ENCODE measurements around the gene EFEMP2.
A peak's percentile ranks its signal among the peaks of the same experiment; 100 is the strongest.

EFEMP2 gene

DNA sequence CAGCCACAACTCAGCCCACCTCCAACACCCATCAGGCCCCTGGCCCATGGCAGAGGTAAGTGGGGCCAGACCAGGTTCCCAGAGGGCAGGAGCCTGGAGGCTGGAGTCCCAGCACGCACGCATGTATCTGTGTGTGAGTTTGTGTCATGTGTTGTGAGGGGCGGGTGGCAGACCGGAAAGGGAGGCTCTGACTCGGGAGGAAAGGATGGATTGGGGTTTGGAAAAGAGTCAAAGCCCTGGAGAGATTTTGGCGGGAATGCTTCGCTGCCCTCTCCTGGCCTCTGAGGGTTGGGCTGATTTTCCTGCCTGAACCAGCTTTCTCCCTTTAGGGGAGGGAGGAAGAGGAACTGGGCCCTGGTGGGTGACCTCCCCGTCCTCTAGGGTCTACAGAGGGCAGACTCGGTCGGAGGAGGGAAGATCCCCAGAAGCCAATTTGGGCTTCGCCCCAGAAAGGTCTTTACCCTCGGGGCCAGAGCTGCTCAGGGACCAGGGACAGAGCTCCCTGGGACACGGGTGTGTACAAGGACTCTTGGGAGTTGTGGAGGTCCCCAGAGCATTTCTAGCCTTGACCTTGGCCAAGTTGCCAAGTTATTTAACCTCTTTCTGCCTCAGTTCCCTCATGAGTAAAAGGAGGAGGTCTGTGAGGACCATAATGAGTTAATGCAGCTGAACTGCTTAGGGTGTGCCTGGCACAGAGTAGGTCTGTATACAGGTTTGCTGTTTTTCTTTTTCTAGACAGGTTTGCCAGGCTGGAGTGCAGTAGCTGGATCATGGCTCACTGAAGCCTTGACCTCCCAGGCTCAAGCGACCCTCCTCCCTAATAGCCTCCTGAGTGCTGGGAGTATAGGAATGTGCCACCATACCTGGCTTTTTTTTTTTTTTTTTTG, 39.3 kb upstream of the EFEMP2 start:
- H3K27ac Mint-ChIP-seq = no peak overlapping the region
- H3K4me1 Mint-ChIP-seq (ENCODE audit: low read depth) = peaks cover 22% of the 10 kb centered on the region
- H3K9me3 Mint-ChIP-seq = no peaks in the 10 kb centered on the region
- peaks cover 2% of the 10 kb centered on the region for H3K27me3 Mint-ChIP-seq (ENCODE audit: low read depth)
- H3K4me3 Mint-ChIP-seq = no peak overlapping the region
- H3K36me3 Mint-ChIP-seq (ENCODE audit: low read depth) = peaks cover 11% of the 10 kb centered on the region

DNA sequence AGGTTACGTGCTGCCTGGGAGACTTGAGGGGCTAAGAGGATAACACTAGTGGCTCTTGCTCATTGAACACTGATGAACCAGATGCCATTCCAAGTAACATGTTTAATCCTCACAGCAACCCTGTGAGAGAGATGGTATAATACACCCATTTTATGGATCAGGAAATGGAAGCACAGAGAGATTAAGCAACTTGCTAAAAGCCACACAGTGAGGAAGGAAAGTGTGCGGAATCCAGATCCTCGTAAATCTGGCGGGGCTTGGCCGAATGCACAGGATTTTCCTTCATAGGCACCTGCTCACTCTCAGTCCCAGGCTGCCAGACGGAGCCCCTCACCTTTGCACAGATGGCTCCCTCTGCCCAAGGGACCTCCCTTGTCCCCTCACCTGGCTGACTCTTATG, 35.3 kb upstream of the EFEMP2 start:
- Mint-ChIP-seq H3K4me1 (ENCODE audit: low read depth) (peaks cover 9% of the 10 kb centered on the region), H3K4me3 (no peak overlapping the region), H3K36me3 (ENCODE audit: low read depth) (no peaks in the 10 kb centered on the region), H3K27me3 (ENCODE audit: low read depth) (peaks cover 13% of the 10 kb centered on the region), H3K9me3 (no peaks in the 10 kb centered on the region), H3K27ac (no peak overlapping the region)

- no peaks in the 10 kb centered on the region for H3K9me3 Mint-ChIP-seq
These were observed 34.0 kb upstream of the EFEMP2 start for GRCh38 chr11:65906602-65907001.

GRCh38 chr11:65903715-65904114, 31.1 kb upstream of the EFEMP2 start:
- Mint-ChIP-seq H3K9me3 (no peaks in the 10 kb centered on the region), H3K27ac (no peak overlapping the region), H3K4me1 (ENCODE audit: low read depth) (peaks cover 8% of the 10 kb centered on the region), H3K4me3 (no peak overlapping the region), H3K36me3 (ENCODE audit: low read depth) (no peaks in the 10 kb centered on the region), H3K27me3 (ENCODE audit: low read depth) (peaks cover 18% of the 10 kb centered on the region)

More at GRCh38 chr11:65906602-65907001, 34.0 kb upstream of the EFEMP2 start:
- Mint-ChIP-seq H3K4me1 (ENCODE audit: low read depth) (peaks cover 12% of the 10 kb centered on the region), H3K4me3 (no peak overlapping the region), H3K27me3 (ENCODE audit: low read depth) (peaks cover 18% of the 10 kb centered on the region), H3K27ac (no peak overlapping the region), H3K36me3 (ENCODE audit: low read depth) (no peaks in the 10 kb centered on the region)

GRCh38 chr11:65903068-65903481, 30.5 kb upstream of the EFEMP2 start:
- Mint-ChIP-seq H3K4me3 (no peak overlapping the region), H3K27ac (no peak overlapping the region), H3K4me1 (ENCODE audit: low read depth) (peaks cover 10% of the 10 kb centered on the region), H3K9me3 (no peaks in the 10 kb centered on the region), H3K36me3 (ENCODE audit: low read depth) (no peaks in the 10 kb centered on the region), H3K27me3 (ENCODE audit: low read depth) (peaks cover 18% of the 10 kb centered on the region)

- Mint-ChIP-seq H3K9me3 (no peaks in the 10 kb centered on the region), H3K27me3 (ENCODE audit: low read depth) (peaks cover 12% of the 10 kb centered on the region), H3K4me3 (no peak overlapping the region), H3K27ac (peak overlapping the region; percentile 80), H3K36me3 (ENCODE audit: low read depth) (peaks cover 2% of the 10 kb centered on the region), H3K4me1 (ENCODE audit: low read depth) (peaks cover 16% of the 10 kb centered on the region)
These were observed 28.2 kb upstream of the EFEMP2 start for GRCh38 chr11:65900899-65901180.

- Mint-ChIP-seq H3K4me1 (ENCODE audit: low read depth) (peaks cover 20% of the 10 kb centered on the region), H3K27me3 (ENCODE audit: low read depth) (peaks cover 12% of the 10 kb centered on the region), H3K9me3 (no peaks in the 10 kb centered on the region), H3K27ac (peak within 1 kb of the TSS; percentile 80), H3K36me3 (ENCODE audit: low read depth) (peaks cover 2% of the 10 kb centered on the region), H3K4me3 (peak within 1 kb of the TSS; percentile 67)
These were observed 27.7 kb upstream of the EFEMP2 start, which contains the start of gene FOSL1 for GRCh38 chr11:65900125-65900898. Gene FOSL1, minus strand, starts transcription at chr11:65900388. Its CDS starts 49 bp downstream, at chr11:65900339.

DNA sequence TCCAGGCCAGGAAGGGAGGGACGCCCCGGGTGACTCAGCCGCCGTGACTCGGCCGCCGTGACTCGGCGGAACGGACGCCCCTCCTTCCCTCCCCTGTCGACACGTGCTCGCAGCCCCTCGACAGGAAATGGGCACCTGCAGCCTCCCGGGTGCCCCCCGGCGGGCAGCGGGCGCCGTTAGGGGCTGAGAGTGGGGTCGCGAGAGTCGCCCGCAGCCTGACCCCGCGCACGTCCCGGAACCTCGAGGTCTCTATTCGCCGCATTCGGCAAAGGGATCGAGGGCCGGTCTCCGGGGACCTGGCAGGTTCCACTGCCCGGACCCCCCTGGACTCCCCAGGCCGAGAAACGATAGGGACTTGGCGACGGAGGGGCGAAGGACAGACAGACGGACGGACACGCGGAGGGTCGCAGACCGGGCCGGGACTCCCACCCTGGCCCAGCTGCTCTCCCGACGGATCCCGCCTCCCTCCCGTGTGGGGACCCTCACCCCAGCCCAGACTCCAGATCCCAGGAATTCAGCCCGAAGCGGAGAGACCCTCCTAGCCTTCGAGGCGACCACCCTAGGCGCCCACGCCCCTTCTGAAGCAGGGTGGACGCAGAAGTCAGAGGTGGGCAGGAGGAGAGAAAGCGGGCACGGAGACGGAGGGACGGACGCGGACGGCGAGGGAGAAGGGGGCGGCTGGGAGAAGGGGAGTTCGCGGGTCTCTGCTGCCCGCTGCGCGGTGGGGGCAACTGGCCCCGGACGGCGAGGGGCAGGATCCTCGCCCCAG, 26.9 kb upstream of the EFEMP2 start:
- Mint-ChIP-seq H3K27me3 (ENCODE audit: low read depth) (peaks cover 12% of the 10 kb centered on the region), H3K27ac (peak overlapping the region; percentile 55), H3K36me3 (ENCODE audit: low read depth) (peaks cover 2% of the 10 kb centered on the region), H3K4me3 (peak overlapping the region; percentile 67), H3K9me3 (no peaks in the 10 kb centered on the region), H3K4me1 (ENCODE audit: low read depth) (peaks cover 23% of the 10 kb centered on the region)

DNA sequence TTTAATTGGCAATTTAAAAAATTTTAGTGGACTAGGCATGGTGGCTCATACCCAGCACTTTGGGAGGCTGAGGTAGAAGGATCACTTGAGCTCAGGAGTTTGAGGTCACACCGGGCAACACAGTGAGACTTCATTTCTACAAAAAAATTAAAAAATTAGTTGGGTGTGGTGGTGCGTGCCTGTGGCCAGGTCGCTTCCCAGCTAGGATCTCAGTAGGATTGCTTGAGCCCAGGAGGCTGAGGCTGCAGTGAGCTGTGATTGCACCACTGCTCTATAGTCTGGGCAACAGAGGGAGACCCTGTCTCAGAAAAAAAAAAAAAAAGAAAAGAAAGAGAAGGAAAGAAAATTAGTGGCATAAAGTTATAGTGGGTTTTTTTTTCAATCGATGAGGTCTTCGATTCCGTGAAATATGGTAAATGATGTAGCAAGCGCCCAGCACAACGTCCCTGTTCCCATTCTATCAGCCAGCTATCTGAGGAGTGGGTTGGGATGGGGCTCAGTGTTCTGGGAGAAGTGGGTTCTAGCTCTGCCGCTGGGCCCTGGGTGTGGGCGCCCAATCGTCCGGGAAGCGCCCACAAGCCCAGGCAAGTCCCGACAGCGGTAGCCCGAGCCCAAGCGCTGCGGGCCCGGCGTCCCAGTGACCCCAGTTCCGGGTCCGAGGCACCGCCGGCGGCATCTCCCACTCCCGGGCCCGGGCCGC, 26.2 kb upstream of the EFEMP2 start:
- Mint-ChIP-seq H3K4me3 (peak overlapping the region; percentile 70), H3K4me1 (ENCODE audit: low read depth) (peaks cover 29% of the 10 kb centered on the region), H3K36me3 (ENCODE audit: low read depth) (peaks cover 2% of the 10 kb centered on the region), H3K27ac (peak overlapping the region; percentile 84), H3K27me3 (ENCODE audit: low read depth) (peaks cover 8% of the 10 kb centered on the region), H3K9me3 (no peaks in the 10 kb centered on the region)

GRCh38 chr11:65897020-65897471, 24.4 kb upstream of the EFEMP2 start:
- H3K36me3 Mint-ChIP-seq (ENCODE audit: low read depth) = peaks cover 2% of the 10 kb centered on the region
- peaks cover 42% of the 10 kb centered on the region for H3K4me1 Mint-ChIP-seq (ENCODE audit: low read depth)
- no peaks in the 10 kb centered on the region for H3K9me3 Mint-ChIP-seq
- peak overlapping the region; percentile 28 for H3K4me3 Mint-ChIP-seq
- H3K27ac Mint-ChIP-seq = peak overlapping the region; percentile 31
- H3K27me3 Mint-ChIP-seq (ENCODE audit: low read depth) = peaks cover 1% of the 10 kb centered on the region

DNA sequence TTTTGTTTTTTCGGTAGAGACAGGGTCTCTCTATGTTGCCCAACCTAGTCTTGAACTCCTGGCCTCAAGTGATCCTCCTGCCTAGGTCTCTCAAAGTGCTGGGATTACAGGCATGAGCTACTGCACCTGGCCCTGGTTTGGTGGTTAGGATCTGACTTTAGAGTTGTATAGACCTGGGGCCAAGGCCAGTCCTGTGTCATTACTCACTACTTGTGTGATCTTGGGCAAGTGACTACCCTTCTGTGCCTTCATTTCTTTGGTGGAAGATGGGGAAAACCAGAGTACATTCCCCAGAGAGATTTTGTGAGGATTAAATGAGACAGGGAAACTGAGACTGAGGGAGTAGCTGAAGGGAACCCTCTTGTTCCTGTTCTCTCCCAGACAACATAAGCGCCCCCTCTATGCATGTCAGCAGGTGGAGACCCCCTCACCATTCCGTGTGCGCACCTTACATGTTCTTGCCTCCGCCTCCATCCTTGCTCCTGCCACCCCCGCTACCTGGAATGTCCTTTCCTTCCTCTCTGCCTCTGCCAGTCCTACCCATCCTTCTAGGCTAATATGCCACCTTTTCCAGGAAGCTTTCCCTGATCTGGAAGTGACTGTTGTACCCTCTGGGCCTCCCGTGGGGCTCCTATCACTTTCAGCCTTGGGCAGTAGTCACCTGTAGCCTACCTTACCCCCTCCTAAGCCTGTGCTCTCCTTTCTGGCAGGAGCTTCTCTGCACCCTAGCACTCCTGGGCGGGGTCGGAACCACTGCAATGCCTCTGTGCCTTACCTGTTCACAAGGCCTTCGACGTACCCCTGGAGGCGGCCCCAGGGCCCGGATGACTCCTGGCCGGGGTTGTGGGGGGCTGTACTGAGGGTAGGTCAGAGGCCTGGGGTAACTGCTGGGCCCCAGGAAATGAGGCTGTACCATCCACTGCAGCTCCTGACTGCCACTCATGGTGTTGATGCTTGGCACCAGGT, 23.7 kb upstream of the EFEMP2 start:
- Mint-ChIP-seq H3K27ac (peak overlapping the region; percentile 62), H3K27me3 (ENCODE audit: low read depth) (no peaks in the 10 kb centered on the region), H3K9me3 (no peaks in the 10 kb centered on the region), H3K4me1 (ENCODE audit: low read depth) (peaks cover 43% of the 10 kb centered on the region), H3K36me3 (ENCODE audit: low read depth) (peaks cover 2% of the 10 kb centered on the region), H3K4me3 (no peak overlapping the region)

GRCh38 chr11:65895482-65895981, 22.9 kb upstream of the EFEMP2 start:
- Mint-ChIP-seq H3K27ac (peak overlapping the region; percentile 62), H3K4me1 (ENCODE audit: low read depth) (peaks cover 41% of the 10 kb centered on the region), H3K27me3 (ENCODE audit: low read depth) (no peaks in the 10 kb centered on the region), H3K4me3 (peak overlapping the region; percentile 25), H3K9me3 (no peaks in the 10 kb centered on the region), H3K36me3 (ENCODE audit: low read depth) (peaks cover 2% of the 10 kb centered on the region)

Measured in T-helper 1 cell treated with Interleukin-12 subunit alpha and Interleukin-12 subunit beta and Interleukin-4 antibody, amounts not matched to agents 30 μg/mL and 1 μg/mL, for 36 hours (primary cell).